Bronchial epithelial cell (primary cell): ENCODE results near the gene LPAR4. TPM values are rescaled to one million over a fixed set of nuclear protein-coding genes. Genes with fewer than 3 reads are reported as not detected.

ENCODE experiments used
- DNase-seq: peaks from one replicate; pipeline ENCODE4 v3.0.0-alpha.2; 2010; ENCODE audit warnings: low read depth
- FAIRE-seq: peaks from 2 replicates; lab custom pipeline; 2011; peaks lifted over from hg19 to GRCh38; lab: Jason Lieb, UNC
- H3K27me3 ChIP-seq: 2 replicates; pipeline ENCODE4 v1.5.1; 2011; ENCODE audit warnings: low read length; ENCODE audit not compliant: control insufficient read depth, insufficient read depth
- H3K36me3 ChIP-seq: 2 replicates; pipeline ENCODE4 v1.5.1; 2011; ENCODE audit warnings: low read length; ENCODE audit not compliant: control insufficient read depth, insufficient read depth
- H3K4me3 ChIP-seq: 2 replicates; pipeline ENCODE4 v1.5.1; 2011; ENCODE audit warnings: mild to moderate bottlenecking, low read depth, low read length, control low read depth
- CTCF ChIP-seq: IDR thresholded peaks from 2 replicates; pipeline ENCODE4 v1.5.1; 2011; ENCODE audit warnings: mild to moderate bottlenecking, moderate library complexity, low read length, control low read depth, inconsistent platforms; ENCODE audit not compliant: insufficient read depth, severe bottlenecking
- total RNA-seq: library from RNA; depleted of rRNA; stranded (reverse); fragments of >200 nt; gene quantifications from 2 replicates; pipeline ENCODE4 v1.2.1, GENCODE V29; 2014

LPAR4 gene
- total RNA-seq, 1 donor from 2014 or later, result not detected

DNA sequence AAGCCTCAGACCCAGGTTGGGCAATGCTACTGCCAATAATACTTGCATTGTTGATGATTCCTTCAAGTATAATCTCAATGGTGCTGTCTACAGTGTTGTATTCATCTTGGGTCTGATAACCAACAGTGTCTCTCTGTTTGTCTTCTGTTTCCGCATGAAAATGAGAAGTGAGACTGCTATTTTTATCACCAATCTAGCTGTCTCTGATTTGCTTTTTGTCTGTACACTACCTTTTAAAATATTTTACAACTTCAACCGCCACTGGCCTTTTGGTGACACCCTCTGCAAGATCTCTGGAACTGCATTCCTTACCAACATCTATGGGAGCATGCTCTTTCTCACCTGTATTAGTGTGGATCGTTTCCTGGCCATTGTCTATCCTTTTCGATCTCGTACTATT is 7.4 kb downstream of the LPAR4 start:
- FAIRE-seq (no peak), DNase-seq (no peak)
- H3K36me3 ChIP-seq, result no peaks in the 10 kb centered on the region
- H3K27me3 ChIP-seq, result no peaks in the 10 kb centered on the region
- TF ChIP-seq CTCF, result no peak
- H3K4me3 ChIP-seq, result no peak overlapping the region

DNA sequence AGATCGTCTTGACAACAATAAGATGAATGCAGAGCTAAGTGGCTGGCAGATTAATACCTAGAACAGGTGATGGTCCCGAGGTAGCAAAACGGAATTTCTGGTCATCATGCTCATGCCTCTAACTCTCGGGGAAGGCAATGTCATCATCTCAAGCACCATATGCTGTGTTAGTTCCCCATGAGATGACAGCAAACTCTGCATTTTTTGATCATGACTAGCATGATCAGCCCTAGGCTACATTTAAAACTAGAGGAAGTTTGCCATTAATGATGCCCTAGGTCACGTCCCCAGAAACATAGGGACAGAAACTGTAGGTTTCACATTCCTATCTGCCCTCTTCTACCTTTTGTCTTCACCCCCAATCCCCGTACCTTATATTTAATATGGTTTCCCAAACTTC is 11.6 kb downstream of the LPAR4 start:
- DNase-seq, result no peak
- no peak for FAIRE-seq
- Histone ChIP-seq H3K4me3 (no peak overlapping the region), H3K36me3 (no peaks in the 10 kb centered on the region), H3K27me3 (no peaks in the 10 kb centered on the region)
- TF ChIP-seq CTCF, result no peak

- no peak for DNase-seq
- no peak for FAIRE-seq
- no peak overlapping the region for H3K4me3 ChIP-seq
- H3K36me3 ChIP-seq, result no peaks in the 10 kb centered on the region
- TF ChIP-seq CTCF, result no peak
- no peaks in the 10 kb centered on the region for H3K27me3 ChIP-seq
Observed at GRCh38 chrX:78769101-78769755, 21.7 kb downstream of the LPAR4 start.

GRCh38 chrX:78769946-78770345 is 22.4 kb downstream of the LPAR4 start:
- FAIRE-seq (no peak), DNase-seq (no peak)
- Histone ChIP-seq H3K27me3 (no peaks in the 10 kb centered on the region), H3K4me3 (no peak overlapping the region), H3K36me3 (no peaks in the 10 kb centered on the region)
- no peak for TF ChIP-seq CTCF

DNA sequence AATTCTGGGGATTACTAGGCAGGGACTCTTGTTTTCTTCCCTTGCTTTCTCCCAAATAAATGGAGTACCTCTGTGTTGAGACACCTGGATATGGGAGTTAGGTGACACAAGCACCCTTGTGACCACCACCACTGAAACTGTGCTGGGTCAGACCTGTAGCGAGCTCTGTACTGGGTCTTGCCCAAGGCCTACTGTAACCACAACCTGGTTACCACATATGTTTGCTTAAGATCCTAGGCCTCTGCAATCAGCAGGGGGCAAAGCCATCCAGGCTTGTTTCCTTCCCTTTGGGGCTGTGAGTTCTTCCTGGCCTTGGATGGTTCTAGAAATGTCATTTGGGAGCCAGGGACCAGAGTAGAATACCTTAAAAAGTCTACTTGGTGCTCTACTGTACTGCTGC is 49.4 kb downstream of the LPAR4 start:
- H3K27me3 ChIP-seq, result no peaks in the 10 kb centered on the region
- no peaks in the 10 kb centered on the region for H3K36me3 ChIP-seq
- no peak for FAIRE-seq
- H3K4me3 ChIP-seq, result no peak overlapping the region
- no peak for TF ChIP-seq CTCF
- DNase-seq, result no peak

DNA sequence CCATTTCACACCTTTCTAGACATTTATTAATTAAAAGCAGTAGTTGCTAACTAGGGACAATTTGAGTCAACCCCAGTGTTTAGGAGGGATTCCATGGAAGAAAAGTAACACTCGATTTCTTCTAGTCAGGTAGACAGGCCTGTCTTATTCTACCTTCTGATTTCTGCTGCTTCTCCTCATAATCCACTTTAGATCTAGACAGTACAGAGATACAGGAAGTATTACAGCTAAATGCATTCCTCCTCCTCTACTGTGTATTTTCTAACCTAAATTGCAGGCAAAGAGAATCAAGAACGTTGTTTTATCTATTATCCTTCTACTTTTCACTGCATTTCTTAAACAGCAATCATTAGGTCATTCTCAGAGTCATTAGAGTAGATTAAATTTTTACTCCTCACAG is 52.6 kb downstream of the LPAR4 start:
- Histone ChIP-seq H3K36me3 (no peaks in the 10 kb centered on the region), H3K27me3 (no peaks in the 10 kb centered on the region), H3K4me3 (no peak overlapping the region)
- no peak for FAIRE-seq
- DNase-seq, result no peak
- TF ChIP-seq CTCF, result no peak
